ENCODE results near the gene LRBA. TPM values are rescaled to one million over a fixed set of nuclear protein-coding genes. Genes with fewer than 3 reads are reported as not detected.
"Not testable (repeated sequence)": the region's sequence is repeated elsewhere in the genome, so short reads cannot be mapped to it uniquely, and the experiment has no call there.

Gene LRBA
- total RNA-seq, 1 experiment from 2014 or later: 69.1 TPM

DNA sequence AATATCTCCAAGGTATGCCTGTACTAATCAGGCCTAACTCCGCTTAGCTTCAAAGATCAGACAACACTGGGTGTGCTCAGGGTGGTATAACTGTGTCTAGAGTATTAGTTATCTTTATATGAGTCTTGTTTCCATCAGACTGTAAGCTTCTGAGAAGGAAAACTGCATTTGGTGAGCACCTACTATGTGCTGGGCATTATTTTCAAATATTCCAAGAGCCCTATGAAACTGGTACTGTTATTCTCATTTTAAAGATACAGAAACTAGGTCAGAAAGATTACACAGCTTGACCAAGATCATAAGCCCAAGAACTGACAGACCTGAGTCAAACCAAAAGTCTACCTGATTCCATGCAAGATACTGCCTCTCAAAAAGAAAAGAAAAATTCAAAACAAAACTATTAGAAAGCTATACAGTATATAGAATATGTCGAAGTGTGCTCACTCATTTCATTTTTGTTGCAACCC, 44.4 kb downstream of the LRBA start (continued):
- TF ChIP-seq, protein P1, sequence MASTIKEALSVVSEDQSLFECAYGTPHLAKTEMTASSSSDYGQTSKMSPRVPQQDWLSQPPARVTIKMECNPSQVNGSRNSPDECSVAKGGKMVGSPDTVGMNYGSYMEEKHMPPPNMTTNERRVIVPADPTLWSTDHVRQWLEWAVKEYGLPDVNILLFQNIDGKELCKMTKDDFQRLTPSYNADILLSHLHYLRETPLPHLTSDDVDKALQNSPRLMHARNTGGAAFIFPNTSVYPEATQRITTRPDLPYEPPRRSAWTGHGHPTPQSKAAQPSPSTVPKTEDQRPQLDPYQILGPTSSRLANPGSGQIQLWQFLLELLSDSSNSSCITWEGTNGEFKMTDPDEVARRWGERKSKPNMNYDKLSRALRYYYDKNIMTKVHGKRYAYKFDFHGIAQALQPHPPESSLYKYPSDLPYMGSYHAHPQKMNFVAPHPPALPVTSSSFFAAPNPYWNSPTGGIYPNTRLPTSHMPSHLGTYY (CRISPR knock-in tag; IDR thresholded peaks at IDR 0.05): no peak
- TF ChIP-seq, protein P2, sequence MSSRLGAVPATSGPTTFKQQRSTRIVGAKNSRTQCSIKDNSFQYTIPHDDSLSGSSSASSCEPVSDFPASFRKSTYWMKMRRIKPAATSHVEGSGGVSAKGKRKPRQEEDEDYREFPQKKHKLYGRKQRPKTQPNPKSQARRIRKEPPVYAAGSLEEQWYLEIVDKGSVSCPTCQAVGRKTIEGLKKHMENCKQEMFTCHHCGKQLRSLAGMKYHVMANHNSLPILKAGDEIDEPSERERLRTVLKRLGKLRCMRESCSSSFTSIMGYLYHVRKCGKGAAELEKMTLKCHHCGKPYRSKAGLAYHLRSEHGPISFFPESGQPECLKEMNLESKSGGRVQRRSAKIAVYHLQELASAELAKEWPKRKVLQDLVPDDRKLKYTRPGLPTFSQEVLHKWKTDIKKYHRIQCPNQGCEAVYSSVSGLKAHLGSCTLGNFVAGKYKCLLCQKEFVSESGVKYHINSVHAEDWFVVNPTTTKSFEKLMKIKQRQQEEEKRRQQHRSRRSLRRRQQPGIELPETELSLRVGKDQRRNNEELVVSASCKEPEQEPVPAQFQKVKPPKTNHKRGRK (CRISPR knock-in tag; IDR thresholded peaks at IDR 0.05; ENCODE audit: borderline replicate concordance): no peak
- TF ChIP-seq SMAD3 (CRISPR knock-in tag; IDR thresholded peaks at IDR 0.05; ENCODE audit: borderline replicate concordance) (no peak), TEAD1 (CRISPR knock-in tag; IDR thresholded peaks at IDR 0.05) (no peak), FOXP1 (CRISPR knock-in tag; IDR thresholded peaks at IDR 0.05; ENCODE audit: borderline replicate concordance) (no peak)
- TF ChIP-seq, protein P3, sequence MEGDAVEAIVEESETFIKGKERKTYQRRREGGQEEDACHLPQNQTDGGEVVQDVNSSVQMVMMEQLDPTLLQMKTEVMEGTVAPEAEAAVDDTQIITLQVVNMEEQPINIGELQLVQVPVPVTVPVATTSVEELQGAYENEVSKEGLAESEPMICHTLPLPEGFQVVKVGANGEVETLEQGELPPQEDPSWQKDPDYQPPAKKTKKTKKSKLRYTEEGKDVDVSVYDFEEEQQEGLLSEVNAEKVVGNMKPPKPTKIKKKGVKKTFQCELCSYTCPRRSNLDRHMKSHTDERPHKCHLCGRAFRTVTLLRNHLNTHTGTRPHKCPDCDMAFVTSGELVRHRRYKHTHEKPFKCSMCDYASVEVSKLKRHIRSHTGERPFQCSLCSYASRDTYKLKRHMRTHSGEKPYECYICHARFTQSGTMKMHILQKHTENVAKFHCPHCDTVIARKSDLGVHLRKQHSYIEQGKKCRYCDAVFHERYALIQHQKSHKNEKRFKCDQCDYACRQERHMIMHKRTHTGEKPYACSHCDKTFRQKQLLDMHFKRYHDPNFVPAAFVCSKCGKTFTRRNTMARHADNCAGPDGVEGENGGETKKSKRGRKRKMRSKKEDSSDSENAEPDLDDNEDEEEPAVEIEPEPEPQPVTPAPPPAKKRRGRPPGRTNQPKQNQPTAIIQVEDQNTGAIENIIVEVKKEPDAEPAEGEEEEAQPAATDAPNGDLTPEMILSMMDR (IDR thresholded peaks at IDR 0.05): no peak

DNA sequence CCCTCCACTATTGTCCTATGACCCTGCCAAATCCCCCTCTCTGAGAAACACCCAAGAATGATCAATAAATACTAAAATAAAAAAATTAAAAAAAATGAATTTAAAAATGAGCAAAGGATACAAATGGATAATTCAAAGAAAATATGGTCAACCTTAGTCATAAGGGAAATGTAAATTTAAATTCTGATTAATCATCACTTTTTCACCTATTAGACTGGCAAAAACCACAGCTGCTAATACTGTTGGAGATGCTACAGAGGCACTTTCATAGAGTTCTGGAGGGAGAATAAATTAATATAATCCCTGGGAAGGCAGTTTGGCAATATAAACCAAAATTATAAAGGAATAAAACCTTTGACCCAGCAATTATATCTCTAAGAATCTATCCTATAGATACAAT, 50.3 kb downstream of the LRBA start:
- CTCF ChIA-PET: no interaction called here

DNA sequence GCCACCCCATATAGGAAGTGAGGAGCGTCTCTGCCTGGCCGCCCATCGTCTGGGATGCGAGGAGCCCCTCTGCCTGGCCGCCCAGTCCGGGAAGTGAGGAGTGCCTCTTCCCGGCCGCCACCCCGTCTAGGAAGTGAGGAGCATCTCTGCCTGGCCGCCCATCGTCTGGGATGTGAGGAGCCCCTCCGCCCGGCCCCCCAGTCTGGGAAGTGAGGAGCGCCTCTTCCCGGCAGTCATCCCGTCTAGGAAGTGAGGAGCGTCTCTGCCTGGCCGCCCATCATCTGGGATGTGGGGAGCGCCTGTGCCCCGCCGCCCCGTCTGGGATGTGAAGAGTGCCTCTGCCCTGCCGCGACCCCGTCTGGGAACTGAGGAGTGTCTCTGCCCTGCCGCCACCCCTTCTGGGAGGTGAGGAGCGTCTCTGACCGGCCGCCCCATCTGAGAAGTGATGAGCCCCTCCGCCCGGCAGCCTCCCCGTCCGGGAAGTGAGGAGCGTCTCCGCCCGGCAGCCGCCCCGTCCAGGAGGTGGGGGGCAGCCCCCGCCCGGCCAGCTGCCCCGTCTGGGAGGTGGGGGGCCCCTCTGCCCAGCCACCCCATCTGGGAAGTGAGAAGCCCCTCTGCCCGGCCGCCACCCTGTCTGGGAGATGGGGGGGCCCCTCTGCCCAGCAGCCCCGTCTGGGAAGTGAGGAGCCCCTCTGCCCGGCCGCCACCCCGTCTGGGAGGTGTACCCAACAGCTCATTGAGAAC, 51.3 kb downstream of the LRBA start:
- POLR2A ChIA-PET; H3K27me3 Mint-ChIP-seq (ENCODE audit: low read depth); DNase-seq (ENCODE audit: low spot score); H3K4me3 Mint-ChIP-seq; CTCF ChIA-PET; ATAC-seq; H3K27ac Mint-ChIP-seq; H3K4me1 Mint-ChIP-seq: not testable (repeated sequence)
- H3K36me3 Mint-ChIP-seq: peaks cover 17% of the 10 kb centered on the region
- peaks cover 11% of the 10 kb centered on the region for H3K9me3 Mint-ChIP-seq

More for the DNA sequence above, 50.3 kb downstream of the LRBA start:
- H3K4me3 Mint-ChIP-seq: no peak overlapping the region
- H3K27me3 Mint-ChIP-seq (ENCODE audit: low read depth): no peaks in the 10 kb centered on the region
- H3K27ac Mint-ChIP-seq: no peak overlapping the region
- no peak for TF ChIP-seq NR1H2 (CRISPR knock-in tag; IDR thresholded peaks at IDR 0.05)
- TF ChIP-seq GABPB1 (CRISPR knock-in tag; IDR thresholded peaks at IDR 0.05): no peak
- TF ChIP-seq, protein P4, sequence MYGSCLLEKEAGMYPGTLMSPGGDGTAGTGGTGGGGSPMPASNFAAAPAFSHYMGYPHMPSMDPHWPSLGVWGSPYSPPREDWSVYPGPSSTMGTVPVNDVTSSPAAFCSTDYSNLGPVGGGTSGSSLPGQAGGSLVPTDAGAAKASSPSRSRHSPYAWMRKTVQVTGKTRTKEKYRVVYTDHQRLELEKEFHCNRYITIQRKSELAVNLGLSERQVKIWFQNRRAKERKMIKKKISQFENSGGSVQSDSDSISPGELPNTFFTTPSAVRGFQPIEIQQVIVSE (CRISPR knock-in tag; IDR thresholded peaks at IDR 0.05; ENCODE audit: borderline replicate concordance): no peak
- TF ChIP-seq, protein P5, sequence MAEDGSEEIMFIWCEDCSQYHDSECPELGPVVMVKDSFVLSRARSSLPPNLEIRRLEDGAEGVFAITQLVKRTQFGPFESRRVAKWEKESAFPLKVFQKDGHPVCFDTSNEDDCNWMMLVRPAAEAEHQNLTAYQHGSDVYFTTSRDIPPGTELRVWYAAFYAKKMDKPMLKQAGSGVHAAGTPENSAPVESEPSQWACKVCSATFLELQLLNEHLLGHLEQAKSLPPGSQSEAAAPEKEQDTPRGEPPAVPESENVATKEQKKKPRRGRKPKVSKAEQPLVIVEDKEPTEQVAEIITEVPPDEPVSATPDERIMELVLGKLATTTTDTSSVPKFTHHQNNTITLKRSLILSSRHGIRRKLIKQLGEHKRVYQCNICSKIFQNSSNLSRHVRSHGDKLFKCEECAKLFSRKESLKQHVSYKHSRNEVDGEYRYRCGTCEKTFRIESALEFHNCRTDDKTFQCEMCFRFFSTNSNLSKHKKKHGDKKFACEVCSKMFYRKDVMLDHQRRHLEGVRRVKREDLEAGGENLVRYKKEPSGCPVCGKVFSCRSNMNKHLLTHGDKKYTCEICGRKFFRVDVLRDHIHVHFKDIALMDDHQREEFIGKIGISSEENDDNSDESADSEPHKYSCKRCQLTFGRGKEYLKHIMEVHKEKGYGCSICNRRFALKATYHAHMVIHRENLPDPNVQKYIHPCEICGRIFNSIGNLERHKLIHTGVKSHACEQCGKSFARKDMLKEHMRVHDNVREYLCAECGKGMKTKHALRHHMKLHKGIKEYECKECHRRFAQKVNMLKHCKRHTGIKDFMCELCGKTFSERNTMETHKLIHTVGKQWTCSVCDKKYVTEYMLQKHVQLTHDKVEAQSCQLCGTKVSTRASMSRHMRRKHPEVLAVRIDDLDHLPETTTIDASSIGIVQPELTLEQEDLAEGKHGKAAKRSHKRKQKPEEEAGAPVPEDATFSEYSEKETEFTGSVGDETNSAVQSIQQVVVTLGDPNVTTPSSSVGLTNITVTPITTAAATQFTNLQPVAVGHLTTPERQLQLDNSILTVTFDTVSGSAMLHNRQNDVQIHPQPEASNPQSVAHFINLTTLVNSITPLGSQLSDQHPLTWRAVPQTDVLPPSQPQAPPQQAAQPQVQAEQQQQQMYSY (CRISPR knock-in tag; IDR thresholded peaks at IDR 0.05): no peak
- POLR2A ChIA-PET: no interaction called here
- peaks cover 14% of the 10 kb centered on the region for H3K36me3 Mint-ChIP-seq
- H3K9me3 Mint-ChIP-seq: peaks cover 4% of the 10 kb centered on the region; the same call in 1 of the 2 replicates
- no peak for DNase-seq (ENCODE audit: low spot score)
- H3K4me1 Mint-ChIP-seq: peaks cover 4% of the 10 kb centered on the region
- ATAC-seq: no peak
